Cerebellar cortex (tissue), 1 donor: ENCODE measurements around the gene DNER.
A peak's percentile ranks its signal among the peaks of the same experiment; 100 is the strongest.

Experiments
- DNase-seq: peaks from one replicate; pipeline ENCODE4 v3.0.0-alpha.2; 2015; ENCODE audit warnings: low spot score

DNER gene

GRCh38 chr2:229673676-229674075, 40.7 kb downstream of the DNER start:
- DNase-seq: no peak

- no peak for DNase-seq
Observed at GRCh38 chr2:229672021-229672420, 42.3 kb downstream of the DNER start.

- DNase-seq: no peak
Observed at GRCh38 chr2:229669841-229670240, 44.5 kb downstream of the DNER start.

- no peak for DNase-seq
Observed at GRCh38 chr2:229666811-229667210, 47.5 kb downstream of the DNER start.

GRCh38 chr2:229665158-229665557, 49.2 kb downstream of the DNER start:
- DNase-seq: peak; percentile 74

GRCh38 chr2:229661478-229661877, 52.9 kb downstream of the DNER start:
- DNase-seq: no peak

- no peak for DNase-seq
Observed at GRCh38 chr2:229660951-229661350, 53.4 kb downstream of the DNER start.

- no peak for DNase-seq
Observed at GRCh38 chr2:229660391-229660790, 54.0 kb downstream of the DNER start.

GRCh38 chr2:229658004-229658403, 56.4 kb downstream of the DNER start:
- DNase-seq: no peak

GRCh38 chr2:229654437-229654836, 59.9 kb downstream of the DNER start:
- no peak for DNase-seq

- DNase-seq: no peak
Observed at GRCh38 chr2:229653531-229653930, 60.8 kb downstream of the DNER start.

GRCh38 chr2:229652796-229653195, 61.6 kb downstream of the DNER start:
- peak; percentile 38 for DNase-seq

GRCh38 chr2:229650901-229651300, 63.5 kb downstream of the DNER start:
- no peak for DNase-seq

- no peak for DNase-seq
Observed at GRCh38 chr2:229650059-229650458, 64.3 kb downstream of the DNER start.

GRCh38 chr2:229646186-229646723, 68.1 kb downstream of the DNER start:
- DNase-seq: no peak

- no peak for DNase-seq
Observed at GRCh38 chr2:229642371-229642770, 72.0 kb downstream of the DNER start.

GRCh38 chr2:229641676-229642075, 72.7 kb downstream of the DNER start:
- DNase-seq: no peak

GRCh38 chr2:229640636-229641035, 73.7 kb downstream of the DNER start:
- no peak for DNase-seq

- DNase-seq: no peak
Observed at GRCh38 chr2:229636571-229636970, 77.8 kb downstream of the DNER start.

- DNase-seq: no peak
Observed at GRCh38 chr2:229635371-229635680, 79.0 kb downstream of the DNER start.

GRCh38 chr2:229634601-229635370, 79.6 kb downstream of the DNER start:
- peak; percentile 83 for DNase-seq

GRCh38 chr2:229633556-229633955, 80.8 kb downstream of the DNER start:
- no peak for DNase-seq

- DNase-seq: no peak
Observed at GRCh38 chr2:229629039-229629438, 85.3 kb downstream of the DNER start.

- DNase-seq: no peak
Observed at GRCh38 chr2:229627728-229628127, 86.6 kb downstream of the DNER start.
